GM19463 (cell line): ENCODE results near the gene RNGTT.
"Not testable (repeated sequence)": the region's sequence is repeated elsewhere in the genome, so short reads cannot be mapped to it uniquely, and the experiment has no call there.

ENCODE experiments used
- ATAC-seq: cut with Tn5 transposase; IDR thresholded peaks from one replicate; pipeline ENCODE4 v1.9.1; 2021; ENCODE audit warnings: mild to moderate bottlenecking, moderate library complexity; ENCODE audit not compliant: unreplicated experiment

Gene RNGTT

DNA sequence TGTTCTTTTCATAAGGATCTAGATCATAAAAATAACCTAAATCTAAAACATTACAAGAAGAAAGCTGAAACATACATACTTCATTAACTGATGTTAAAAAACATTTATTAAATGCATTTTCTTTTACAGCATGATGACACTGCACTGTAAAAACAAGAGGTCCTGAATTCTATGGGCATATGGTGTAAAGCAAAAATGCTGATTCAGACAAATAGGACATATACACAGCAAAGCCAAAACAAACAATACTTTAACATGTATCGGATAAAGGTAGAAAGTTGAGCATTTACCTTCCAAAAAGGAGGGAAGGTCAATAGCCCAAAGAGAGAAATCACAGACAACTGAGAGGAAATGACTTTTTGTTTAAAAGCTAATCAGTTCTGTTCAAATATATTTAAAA, 221.5 kb downstream of the RNGTT start:
- ATAC-seq: no peak

DNA sequence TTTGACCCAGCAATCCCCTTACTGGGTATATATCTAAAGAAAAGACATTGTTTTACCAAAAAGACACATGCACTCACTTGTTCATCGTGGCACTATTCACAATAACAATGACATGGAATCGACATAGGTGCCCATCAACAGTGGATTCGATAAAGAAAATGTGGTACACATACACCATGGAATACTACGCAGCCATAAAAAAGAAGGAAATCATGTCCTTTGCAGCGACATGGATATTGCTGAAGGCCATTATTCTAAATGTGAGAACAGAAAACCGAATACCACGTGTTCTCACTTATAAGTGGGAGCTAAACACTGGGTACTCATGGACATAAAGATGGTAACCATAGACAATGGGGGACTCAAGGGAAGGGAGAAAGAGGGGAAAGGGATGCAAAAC, 222.3 kb downstream of the RNGTT start:
- no peak for ATAC-seq

DNA sequence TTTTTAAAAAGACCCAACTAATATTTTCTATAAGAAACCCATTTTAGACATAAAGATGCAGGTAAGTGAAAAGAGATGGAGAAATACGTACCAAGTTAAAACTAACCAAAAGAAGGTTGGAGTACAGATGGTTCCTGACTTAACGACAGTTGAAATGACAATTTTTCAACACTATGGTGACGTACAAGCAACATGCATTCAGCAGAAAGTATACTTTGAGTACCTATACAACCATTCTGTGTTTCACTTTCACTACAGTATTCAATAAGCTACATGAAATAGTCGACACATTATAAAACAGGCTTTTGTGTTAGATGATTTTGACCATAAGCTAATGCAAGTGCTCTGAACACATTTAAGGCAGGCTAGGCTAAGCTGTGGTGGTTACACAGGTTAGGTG, 228.9 kb downstream of the RNGTT start:
- ATAC-seq: no peak

DNA sequence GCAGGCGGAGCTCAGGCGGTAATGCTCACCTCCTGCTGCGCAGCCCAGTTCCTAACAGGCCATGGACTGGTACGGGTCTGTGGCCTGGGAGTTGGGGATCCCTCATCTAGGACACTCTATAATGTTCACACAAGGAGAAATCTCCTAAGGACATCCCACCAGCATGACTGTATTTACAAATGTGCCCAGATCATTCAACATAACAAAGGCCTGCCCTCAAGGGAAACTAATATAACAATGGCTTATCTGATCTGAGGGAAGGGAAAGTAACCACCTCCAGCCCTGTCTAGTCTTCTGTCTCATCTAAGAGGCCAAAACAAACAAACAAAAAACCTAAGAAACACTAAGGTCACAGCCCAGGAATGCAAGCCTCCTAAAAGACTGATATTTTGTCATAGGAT, 232.8 kb downstream of the RNGTT start:
- no peak for ATAC-seq

DNA sequence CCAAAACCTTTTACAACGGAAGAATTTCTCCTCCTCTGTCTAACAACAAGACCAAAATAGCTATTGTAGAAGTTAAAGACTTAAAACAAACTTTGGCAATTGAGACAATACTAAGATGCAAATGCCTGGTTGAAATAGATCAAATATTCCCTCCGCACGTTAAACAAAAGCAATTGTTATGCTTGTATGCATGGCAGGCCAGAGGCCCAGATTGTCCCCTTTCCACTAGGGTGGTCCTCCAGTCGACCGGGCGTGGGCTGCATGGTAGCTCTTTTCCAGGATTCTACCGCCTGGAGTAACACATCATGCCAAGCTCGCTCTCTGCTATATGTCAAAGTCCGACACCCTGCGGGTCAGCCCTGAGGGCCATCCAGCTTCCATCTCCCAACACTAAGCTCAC, 234.7 kb downstream of the RNGTT start:
- ATAC-seq: no peak

DNA sequence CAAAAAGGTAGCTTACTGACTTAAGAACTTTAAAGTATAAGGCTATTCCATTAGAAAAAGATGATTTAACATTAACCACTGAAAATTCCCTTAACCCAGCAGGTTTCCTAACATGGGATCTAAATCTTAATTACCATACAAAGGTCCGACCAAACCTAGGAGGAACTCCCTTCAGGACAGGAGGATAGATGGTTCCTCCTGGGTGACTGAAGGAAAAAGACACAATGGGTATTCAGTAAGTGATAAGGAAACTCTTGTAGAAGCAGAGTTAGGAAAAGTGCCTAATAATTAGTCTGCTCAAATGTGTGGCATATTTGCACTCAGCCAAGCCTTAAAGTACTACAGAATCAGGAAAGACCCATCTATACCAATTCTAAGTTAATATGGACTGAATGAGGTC, 237.0 kb downstream of the RNGTT start:
- not testable (repeated sequence) for ATAC-seq

DNA sequence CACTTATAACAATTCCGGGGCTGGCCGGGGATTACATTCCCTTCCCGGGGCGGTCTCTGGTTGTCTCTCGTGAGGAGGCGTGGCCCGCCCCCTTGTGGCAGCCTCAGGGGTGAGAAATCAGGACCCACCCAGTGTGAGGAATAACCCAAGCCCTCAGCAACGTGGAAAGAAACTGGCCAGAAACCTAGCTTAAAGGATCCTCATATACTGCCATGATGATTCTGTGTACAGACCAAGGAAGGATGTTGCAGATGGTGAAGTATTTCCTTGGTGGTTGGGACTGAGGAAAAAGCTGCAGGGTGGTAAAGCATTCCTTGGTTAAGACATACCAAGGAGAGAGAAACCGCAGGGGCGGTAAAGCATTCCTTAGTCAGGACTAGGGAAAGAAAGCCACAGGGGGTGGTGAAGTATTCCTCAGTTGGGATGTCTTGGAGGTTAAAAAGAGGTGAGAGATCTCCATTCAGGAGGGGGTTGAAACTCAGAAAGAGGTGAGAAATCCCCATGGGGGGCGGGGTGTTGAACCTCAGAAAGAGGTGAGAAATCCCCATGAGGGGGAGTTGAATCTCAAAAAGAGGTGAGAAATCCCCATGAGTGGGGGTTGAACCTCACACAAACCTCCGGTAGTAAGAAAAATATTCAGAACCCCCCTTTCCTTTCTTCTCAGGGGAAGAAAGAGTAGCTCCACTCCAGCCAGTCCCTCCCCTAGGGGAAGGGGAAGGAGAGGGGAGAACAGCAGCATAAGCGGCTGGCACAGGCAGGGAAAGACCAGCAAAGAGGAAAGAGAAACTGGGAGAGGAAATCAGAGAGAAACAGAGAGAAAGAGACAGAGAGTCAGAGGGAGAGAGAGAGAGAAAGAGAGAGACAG, 238.1 kb downstream of the RNGTT start:
- no peak for ATAC-seq

DNA sequence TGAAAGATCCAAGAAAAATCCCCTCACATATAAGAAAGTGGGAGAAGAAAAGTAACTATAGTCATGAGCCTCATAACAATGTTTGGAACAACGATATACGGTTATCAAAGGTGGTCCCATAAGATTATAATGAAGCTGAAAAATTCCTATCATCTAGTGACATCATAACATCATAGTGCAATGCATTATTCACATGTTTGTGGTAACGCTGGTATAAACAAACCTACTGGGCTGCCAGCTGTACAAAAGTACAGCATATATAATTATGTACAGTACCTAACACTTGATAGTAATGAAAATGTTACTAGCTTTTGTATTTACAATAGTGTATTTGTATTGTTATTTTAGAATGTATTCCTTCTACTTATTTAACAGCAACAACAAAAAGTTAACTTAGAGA, 240.7 kb downstream of the RNGTT start:
- no peak for ATAC-seq

DNA sequence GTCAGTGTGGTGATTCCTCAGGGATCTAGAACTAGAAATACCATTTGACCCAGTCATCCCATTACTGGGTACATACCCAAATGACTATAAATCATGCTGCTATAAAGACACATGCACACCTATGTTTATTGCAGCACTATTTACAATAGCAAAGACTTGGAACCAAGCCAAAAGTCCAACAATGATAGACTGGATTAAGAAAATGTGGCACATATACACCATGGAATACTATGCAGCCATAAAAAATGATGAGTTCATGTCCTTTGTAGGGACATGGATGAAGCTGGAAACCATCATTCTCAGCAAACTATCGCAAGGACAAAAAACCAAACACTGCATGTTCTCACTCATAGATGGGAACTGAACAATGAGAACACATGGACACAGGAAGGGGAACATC, 247.0 kb downstream of the RNGTT start:
- not testable (repeated sequence) for ATAC-seq

DNA sequence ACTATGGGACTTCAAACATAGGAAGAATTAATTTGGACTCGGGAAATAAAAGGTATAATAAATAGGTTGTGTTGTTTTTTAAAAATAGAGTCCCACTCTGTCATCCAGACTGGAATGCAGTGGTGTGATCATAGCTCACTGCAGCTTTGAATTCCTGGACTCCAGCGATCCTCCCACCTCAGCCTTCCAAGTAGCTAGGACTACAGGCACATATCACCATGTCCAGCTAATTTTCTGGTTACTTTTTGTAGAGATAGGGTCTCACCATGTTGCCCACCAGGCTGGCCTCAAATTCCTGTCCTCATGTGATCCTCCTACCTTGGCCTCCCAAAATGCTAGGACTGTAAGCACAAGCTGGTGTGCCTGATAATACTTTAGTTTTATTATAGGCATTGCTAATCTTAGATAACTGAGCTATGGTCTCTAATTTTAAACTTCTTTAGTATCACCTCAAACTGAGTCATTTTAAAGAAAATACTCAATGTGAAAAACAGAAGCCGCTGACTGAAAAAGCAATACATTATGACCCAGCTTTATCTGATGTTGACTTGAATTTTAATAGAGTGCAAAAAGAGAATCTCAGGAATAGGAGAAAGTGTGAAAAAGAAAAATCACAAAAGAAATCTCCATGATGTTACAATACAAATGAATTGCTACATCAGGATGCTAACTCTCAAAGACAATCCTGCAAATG, 251.0 kb downstream of the RNGTT start:
- ATAC-seq: no peak

DNA sequence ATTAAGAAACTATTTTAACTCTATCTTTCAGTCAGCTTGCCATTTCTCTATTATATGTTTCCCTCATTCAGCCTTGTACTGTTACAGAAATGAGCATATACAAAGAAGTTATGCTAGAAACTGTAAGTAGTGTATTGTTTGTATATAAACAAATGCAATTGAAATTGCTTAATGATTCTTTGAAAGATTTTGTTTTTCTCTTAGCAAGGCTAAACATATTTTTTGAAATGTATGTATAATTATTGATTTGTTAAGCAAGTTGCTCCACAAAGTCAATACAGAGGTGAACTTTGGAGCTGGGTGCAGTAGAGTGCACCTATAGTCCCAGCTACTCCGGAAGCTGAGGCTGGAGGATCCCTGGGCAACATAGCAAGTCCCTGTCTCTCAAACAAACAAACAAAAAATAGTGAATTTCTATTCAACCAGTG, 253.6 kb downstream of the RNGTT start:
- no peak for ATAC-seq

DNA sequence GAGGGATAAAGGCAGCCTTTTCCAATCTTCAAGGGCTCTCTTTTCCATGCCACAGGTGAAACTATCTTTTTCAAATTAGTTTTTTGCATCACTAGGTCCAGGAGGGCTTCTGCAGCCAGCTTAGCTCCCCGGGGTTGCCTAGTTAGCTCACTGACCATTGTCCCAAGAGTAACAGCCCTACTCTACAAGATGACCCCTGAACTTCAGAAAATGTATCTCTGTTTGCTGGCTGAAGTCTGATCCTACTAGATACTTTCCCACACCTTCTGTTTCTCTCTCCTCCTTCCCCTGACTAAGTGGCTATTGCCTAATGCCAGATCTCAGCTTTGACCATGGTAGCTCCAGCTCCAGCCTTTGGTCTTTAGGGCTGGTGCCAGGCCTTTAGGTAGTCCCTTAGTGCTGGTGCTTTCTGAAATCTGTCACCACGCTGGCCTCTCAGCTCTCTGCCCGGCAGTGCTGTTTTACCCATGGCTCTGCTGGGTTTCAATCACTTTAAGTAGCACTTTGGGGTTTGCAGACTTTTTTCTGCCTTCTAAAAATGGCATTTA, 255.1 kb downstream of the RNGTT start:
- no peak for ATAC-seq

DNA sequence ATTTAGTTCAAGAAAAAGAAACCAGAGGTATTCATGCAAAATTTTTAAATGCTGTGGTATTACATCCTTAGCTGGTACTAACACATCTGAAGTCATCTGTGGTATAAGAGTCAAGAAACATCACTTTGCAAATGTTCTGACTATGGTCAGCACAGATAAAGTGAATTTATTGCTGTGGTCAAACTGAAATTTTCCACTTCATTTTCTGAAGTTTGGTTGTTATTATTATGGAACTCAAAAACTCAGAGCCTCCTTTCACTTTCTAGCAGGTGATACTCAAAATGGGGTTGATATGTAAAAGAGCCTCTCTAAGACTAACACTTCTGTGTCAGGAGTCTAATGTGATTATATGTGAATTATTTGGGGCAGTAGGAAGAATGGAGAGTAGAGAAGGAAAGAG, 257.8 kb downstream of the RNGTT start:
- peak; percentile 93 for ATAC-seq

DNA sequence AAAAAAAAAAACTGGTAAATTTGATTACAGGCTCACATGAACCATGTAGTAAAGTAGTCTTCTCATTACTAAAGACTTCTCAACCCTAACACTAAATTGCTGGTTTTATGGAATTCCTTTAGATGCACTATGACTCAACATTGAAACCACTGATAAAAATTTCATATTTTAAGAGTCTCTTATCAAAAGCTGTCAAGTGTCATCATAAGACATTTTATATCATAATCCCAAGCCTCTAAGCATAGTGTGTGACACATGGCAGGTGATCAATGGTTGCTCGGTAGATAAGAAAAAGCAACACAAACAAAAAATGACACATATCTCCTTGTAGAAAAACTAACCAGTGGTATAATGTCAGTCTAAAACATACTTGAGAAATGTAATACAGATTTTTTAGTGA, 258.4 kb downstream of the RNGTT start:
- ATAC-seq: no peak

DNA sequence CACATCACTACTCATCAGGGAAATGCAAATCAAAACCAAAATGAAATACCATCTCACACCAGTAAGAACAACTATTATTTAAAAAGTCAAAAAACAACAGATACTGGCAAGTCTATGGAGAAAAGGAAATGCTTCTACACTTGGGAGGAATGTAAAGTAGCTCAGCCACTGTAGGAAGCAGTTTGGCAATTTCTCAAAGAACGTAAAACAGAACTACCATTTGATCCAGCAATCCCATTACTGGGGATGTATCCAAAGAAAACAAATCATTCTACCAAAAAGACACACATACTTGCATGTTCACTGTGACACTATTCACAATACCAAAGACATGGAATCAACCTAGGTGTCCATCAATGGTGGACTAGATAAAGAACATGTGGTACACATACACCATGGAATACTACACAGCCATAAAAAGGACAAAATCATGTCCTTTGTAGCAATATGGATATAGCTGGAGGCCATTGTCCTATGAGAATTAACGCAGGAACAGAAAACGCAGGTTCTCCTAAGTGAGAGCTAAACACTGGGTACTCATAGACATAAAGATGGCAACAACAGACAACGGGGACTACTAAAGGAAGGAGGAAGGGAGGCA, 260.4 kb downstream of the RNGTT start:
- no peak for ATAC-seq

DNA sequence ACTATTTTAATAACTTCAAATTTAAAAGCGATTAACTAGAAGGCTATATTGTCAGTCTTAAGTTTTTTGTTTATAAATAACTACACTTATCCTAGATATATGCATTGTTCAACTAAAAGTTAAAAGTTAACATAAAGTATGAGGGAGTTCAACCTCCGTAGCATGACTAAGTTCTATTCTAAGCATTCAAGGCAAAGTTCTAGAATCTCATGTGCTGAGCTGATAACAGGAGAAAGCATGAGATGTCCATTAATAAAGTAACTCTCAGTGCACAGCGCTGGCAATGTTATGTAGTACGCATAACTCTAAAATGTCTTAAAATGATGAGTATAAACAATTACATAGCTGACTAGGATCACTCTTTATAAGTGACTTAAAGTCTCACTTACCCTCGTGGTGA, 264.8 kb downstream of the RNGTT start:
- no peak for ATAC-seq

DNA sequence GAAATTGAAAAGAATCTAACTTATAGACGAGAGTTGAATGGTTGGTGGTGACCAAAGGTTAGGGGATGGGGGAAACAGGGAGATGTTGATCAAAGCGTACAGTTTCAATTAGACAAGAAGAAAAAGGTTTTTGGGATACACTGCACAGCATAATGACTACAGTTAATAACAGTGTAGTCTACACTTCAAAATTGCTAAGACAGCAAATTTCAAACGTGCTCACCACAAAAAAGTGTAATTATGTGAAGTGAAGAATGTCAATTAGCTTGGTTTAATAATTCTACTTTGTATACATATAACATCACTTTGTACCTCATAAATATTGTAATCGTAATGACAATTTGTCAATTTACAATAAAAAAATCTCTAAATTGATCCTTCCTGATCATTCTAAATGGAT, 267.5 kb downstream of the RNGTT start:
- ATAC-seq: no peak

DNA sequence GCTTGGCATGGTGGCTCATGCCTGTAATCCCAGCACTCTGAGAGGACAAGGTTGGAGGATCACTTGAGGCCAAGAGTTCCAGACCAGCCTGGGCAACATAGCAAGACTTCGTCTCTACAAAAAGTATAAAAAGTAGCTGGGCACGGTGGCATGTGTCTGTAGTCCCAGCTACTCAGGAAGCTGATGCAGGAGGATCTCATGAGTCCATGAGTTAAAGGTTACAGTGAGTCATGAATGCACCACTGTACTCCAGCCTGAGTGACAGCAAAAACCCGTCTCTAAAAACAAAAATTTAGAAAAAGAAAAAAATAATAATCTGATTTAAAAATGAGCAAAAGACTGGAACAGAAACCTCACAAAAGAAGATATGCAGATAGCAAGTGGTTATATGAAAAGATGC, 279.7 kb downstream of the RNGTT start:
- ATAC-seq: no peak

DNA sequence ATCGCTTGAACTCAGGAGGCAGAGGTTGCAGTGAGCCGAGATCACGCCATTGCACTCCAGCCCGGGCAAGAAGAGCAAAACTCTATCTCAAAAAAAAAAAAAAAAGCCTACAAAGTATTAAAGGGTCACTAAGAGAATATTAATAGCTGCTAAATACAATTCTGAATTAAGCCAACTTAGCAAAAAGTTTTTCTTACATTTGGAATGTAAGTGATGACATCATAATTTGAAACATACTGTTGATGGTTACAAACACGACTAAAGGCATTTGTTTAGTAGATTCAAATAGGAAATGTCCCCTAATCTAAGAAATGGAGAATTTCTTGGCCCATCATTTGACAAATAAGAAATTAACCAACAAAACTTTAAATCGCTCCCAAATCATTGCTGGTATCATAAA, 282.8 kb downstream of the RNGTT start:
- no peak for ATAC-seq

DNA sequence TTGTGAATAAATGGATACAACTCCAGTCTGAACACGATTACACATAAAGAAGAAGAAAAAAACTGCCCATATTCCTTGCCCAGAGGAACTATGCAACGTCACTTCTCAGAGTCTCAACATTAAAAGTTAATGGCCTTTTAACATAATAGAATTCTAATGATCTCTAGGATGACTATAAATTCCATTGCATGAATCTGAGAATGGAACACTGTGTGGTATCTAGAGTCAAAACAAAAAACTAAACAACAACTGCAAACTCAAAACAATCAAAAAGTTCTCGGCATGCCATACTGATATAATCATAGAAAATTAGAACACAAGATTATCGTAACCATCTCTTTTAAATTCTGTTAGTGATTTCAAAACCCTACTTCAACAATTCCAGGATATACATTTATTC, 283.6 kb downstream of the RNGTT start:
- ATAC-seq: no peak

DNA sequence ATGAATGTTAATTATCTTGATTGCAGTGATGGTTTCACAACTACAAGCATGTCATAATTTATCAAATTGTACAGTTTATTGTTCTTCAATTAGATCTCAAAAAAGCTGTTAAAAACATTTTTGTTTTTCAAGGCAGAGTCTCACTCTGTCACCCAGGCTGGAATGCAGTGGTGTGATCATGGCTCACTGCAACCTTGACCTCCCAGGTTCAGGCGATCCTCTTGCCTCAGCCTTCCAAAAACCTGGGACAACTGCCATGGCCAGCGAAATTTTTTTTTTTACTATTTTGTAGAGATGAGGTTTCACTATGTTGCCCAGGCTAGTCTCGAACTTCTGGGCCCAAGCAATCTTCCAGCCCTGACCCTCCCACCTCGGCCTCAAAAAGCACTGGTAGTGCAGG, 286.1 kb downstream of the RNGTT start:
- no peak for ATAC-seq

DNA sequence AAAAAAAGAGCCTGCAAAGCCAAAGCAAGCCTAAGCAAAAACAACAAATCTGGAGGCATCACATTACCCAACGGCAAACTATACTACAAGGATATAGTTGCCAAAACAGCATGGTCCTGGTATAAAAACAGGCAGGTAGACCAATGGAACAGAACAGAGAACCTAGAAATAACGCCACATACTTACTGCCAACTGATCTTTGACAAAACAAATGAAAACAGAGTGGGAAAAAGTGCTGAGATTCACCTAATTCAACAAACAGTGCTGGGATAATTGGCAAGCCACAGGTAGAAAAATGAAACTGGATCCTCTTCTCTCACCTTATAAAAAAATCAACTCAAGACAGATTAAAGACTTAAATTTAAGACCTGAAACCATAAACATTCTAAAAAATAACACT, 291.8 kb downstream of the RNGTT start:
- no peak for ATAC-seq
